ENCODE measurements around the gene UMAD1. TPM values are rescaled to one million over a fixed set of nuclear protein-coding genes. Genes with fewer than 3 reads are reported as not detected.

UMAD1 gene
- total and polyA plus RNA-seq, 2 donors from 2014 or later: 18.0 to 20.3 TPM

DNA sequence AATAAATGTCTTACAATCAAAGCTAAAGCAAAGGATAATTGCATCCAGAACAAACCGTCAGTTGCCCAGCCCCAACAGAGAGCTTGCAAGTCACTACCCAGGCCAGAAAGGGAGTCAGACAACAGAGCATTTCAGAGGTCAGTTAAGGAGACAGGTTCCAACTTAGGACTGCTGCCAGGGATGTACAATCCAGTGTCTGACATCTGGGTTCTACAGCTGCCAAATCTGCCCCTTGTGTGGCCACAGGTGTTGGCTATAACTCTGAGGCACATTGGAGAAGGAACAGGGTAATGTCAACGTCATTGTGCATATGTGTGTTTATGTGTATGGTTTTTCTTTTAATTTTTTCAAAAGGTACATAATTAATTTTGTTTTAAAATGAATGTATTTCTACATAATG lies 242.8 kb downstream of the UMAD1 start:
- Histone ChIP-seq H3K4me3 (ENCODE audit: low read length in 3 of 3) (no peak overlapping the region), H3K9me3 (ENCODE audit: control insufficient read depth in 2 of 3, insufficient read depth in 1 of 3, low read length in 3 of 3) (no peaks in the 10 kb centered on the region), H3K36me3 (ENCODE audit: control insufficient read depth in 2 of 3, insufficient read depth in 3 of 3, low read length in 3 of 3) (no peaks in the 10 kb centered on the region), H3K4me1 (ENCODE audit: control insufficient read depth in 2 of 3, insufficient read depth in 2 of 3, low read depth in 1 of 3, low read length in 3 of 3) (no peaks in the 10 kb centered on the region), H3K27me3 (ENCODE audit: control insufficient read depth, insufficient read depth, low read length) (no peaks in the 10 kb centered on the region), H3K9ac (ENCODE audit: low read length in 3 of 3) (no peak overlapping the region), H3K27ac (ENCODE audit: low read depth in 2 of 2, low read length in 2 of 2) (no peak overlapping the region)
- intact Hi-C loops (cut with DNase I): no loop called here
- no peak for FAIRE-seq
- no peak for DNase-seq
- TF ChIP-seq, protein P1, sequence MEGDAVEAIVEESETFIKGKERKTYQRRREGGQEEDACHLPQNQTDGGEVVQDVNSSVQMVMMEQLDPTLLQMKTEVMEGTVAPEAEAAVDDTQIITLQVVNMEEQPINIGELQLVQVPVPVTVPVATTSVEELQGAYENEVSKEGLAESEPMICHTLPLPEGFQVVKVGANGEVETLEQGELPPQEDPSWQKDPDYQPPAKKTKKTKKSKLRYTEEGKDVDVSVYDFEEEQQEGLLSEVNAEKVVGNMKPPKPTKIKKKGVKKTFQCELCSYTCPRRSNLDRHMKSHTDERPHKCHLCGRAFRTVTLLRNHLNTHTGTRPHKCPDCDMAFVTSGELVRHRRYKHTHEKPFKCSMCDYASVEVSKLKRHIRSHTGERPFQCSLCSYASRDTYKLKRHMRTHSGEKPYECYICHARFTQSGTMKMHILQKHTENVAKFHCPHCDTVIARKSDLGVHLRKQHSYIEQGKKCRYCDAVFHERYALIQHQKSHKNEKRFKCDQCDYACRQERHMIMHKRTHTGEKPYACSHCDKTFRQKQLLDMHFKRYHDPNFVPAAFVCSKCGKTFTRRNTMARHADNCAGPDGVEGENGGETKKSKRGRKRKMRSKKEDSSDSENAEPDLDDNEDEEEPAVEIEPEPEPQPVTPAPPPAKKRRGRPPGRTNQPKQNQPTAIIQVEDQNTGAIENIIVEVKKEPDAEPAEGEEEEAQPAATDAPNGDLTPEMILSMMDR (IDR thresholded peaks at IDR 0.05; ENCODE audit: borderline replicate concordance, extremely low read depth, insufficient read depth): no peak

DNA sequence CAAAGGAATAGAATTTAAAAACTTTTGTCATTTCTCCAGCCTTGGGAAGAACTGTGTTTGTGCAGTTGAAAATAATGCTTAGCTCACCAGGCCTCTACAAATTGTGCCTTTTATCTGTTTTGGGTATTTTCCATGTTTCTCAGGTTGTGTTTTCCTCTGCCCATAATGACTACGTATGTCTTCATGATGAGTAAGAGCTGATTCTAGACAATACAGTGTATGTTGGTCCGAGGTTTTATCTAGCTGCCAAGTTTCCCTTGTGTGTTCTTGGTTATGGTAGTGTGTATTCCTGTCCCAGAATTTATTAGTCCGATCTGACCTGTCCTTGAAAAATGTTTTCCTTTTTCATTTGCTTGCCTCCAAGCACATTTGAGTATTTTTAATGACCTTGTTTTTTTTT lies 244.3 kb downstream of the UMAD1 start:
- Histone ChIP-seq H3K4me3 (ENCODE audit: low read length in 3 of 3) (no peak overlapping the region), H3K4me1 (ENCODE audit: control insufficient read depth in 2 of 3, insufficient read depth in 2 of 3, low read depth in 1 of 3, low read length in 3 of 3) (no peaks in the 10 kb centered on the region), H3K27ac (ENCODE audit: low read depth in 2 of 2, low read length in 2 of 2) (no peak overlapping the region), H3K9ac (ENCODE audit: low read length in 3 of 3) (no peak overlapping the region), H3K27me3 (ENCODE audit: control insufficient read depth, insufficient read depth, low read length) (no peaks in the 10 kb centered on the region), H3K9me3 (ENCODE audit: control insufficient read depth in 2 of 3, insufficient read depth in 1 of 3, low read length in 3 of 3) (no peaks in the 10 kb centered on the region), H3K36me3 (ENCODE audit: control insufficient read depth in 2 of 3, insufficient read depth in 3 of 3, low read length in 3 of 3) (no peaks in the 10 kb centered on the region)
- no peak for FAIRE-seq
- TF ChIP-seq, protein P1 (IDR thresholded peaks at IDR 0.05; ENCODE audit: borderline replicate concordance, extremely low read depth, insufficient read depth): no peak
- no peak for DNase-seq
- intact Hi-C loops (cut with DNase I): no loop called here

DNA sequence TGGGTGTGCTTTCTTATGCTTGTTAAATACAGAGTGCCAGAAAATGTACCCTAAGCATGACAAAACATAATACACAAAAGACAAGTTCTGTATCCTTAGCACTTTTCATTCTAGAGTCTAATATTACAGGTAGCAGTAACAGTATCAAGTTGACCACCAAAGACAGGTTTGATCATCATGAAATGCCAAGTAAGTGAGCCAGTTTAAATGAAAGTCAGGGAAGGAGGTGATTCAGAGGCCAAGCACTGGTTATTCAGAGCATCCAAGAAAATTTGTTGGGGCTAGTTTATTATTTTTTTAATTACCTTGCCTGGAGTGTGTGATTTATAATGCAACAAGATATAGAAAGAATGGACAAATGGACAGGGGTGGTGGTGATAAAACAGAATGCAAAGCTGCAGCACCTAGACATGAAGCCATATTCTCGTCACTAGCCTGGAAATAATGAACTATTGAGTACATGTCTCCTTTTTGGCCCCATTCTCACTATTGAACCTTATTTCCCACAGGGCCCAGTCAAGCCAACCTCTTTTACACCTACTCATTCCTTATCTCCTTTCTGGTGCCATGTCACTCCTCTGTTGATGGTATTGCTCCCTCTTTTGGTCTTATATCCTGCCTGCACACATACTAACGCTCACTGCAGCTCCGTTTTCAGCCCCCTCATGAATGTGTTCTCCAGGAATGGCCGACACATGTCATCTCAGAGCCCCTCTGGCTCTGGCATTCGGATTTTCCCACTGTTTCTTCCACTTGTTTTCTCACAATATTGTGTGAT lies 249.4 kb downstream of the UMAD1 start:
- Histone ChIP-seq H3K9me3 (ENCODE audit: control insufficient read depth in 2 of 3, insufficient read depth in 1 of 3, low read length in 3 of 3) (no peaks in the 10 kb centered on the region), H3K9ac (ENCODE audit: low read length in 3 of 3) (no peak overlapping the region), H3K4me1 (ENCODE audit: control insufficient read depth in 2 of 3, insufficient read depth in 2 of 3, low read depth in 1 of 3, low read length in 3 of 3) (no peaks in the 10 kb centered on the region), H3K4me3 (ENCODE audit: low read length in 3 of 3) (no peak overlapping the region), H3K27ac (ENCODE audit: low read depth in 2 of 2, low read length in 2 of 2) (no peak overlapping the region), H3K27me3 (ENCODE audit: control insufficient read depth, insufficient read depth, low read length) (no peaks in the 10 kb centered on the region), H3K36me3 (ENCODE audit: control insufficient read depth in 2 of 3, insufficient read depth in 3 of 3, low read length in 3 of 3) (no peaks in the 10 kb centered on the region)
- no peak for FAIRE-seq
- TF ChIP-seq, protein P1 (IDR thresholded peaks at IDR 0.05; ENCODE audit: borderline replicate concordance, extremely low read depth, insufficient read depth): no peak
- intact Hi-C loops (cut with DNase I): no loop called here
- no peak for DNase-seq
